SHP77 (cell line): ENCODE measurements around the gene KIF17.
A peak's percentile ranks its signal among the peaks of the same experiment; 100 is the strongest.

Experiments used
- DNase-seq, 2 experiments: peaks; one replicate each; lab custom pipeline; 2025; lab: John Stamatoyannopoulos, UW

The KIF17 gene

GRCh38 chr1:20660847-20661206 lies 57.0 kb downstream of the KIF17 start:
- no peak for DNase-seq

GRCh38 chr1:20660363-20660762 lies 57.4 kb downstream of the KIF17 start:
- no peak for DNase-seq

- no peak for DNase-seq
These were observed 59.5 kb downstream of the KIF17 start for GRCh38 chr1:20658166-20658915.

- no peak for DNase-seq
These were observed 60.8 kb downstream of the KIF17 start for GRCh38 chr1:20657024-20657423.

GRCh38 chr1:20654104-20654690 lies 63.6 kb downstream of the KIF17 start:
- no peak for DNase-seq

GRCh38 chr1:20652300-20652699 lies 65.5 kb downstream of the KIF17 start:
- DNase-seq = no peak

GRCh38 chr1:20648946-20649345 lies 68.9 kb downstream of the KIF17 start:
- no peak for DNase-seq

- DNase-seq = no peak
These were observed 69.4 kb downstream of the KIF17 start for GRCh38 chr1:20648438-20648837.

GRCh38 chr1:20645414-20645813 lies 72.4 kb downstream of the KIF17 start:
- DNase-seq = no peak

GRCh38 chr1:20644416-20644815 lies 73.4 kb downstream of the KIF17 start:
- no peak for DNase-seq

- DNase-seq = no peak
These were observed 74.7 kb downstream of the KIF17 start for GRCh38 chr1:20643080-20643479.

GRCh38 chr1:20641975-20642374 lies 75.8 kb downstream of the KIF17 start:
- DNase-seq = no peak

GRCh38 chr1:20640183-20640597 lies 77.6 kb downstream of the KIF17 start:
- DNase-seq = peak; percentile 11

- DNase-seq = no peak
These were observed 80.9 kb downstream of the KIF17 start for GRCh38 chr1:20636785-20637347.

- peak in 1 of 2 experiments; percentile 11 for DNase-seq
These were observed 83.2 kb downstream of the KIF17 start for GRCh38 chr1:20634594-20635084.

- DNase-seq = no peak
These were observed 83.7 kb downstream of the KIF17 start for GRCh38 chr1:20634065-20634593.

GRCh38 chr1:20633190-20634064 lies 84.4 kb downstream of the KIF17 start, which contains the start of gene PINK1:
PINK1 (plus strand) TSS chr1:20633458; CDS start chr1:20633549, 91 bp downstream.
- DNase-seq = peak; percentile 51 to 56

GRCh38 chr1:20632386-20632785 lies 85.4 kb downstream of the KIF17 start:
- DNase-seq = no peak

GRCh38 chr1:20630729-20631128 lies 87.1 kb downstream of the KIF17 start:
- no peak for DNase-seq

GRCh38 chr1:20626524-20626923 lies 91.3 kb downstream of the KIF17 start:
- DNase-seq = no peak

GRCh38 chr1:20626098-20626427 lies 91.7 kb downstream of the KIF17 start:
- DNase-seq = no peak
